HG03159 (cell line): ENCODE data around the gene SGMS1.
"Not testable (repeated sequence)": the region's sequence is repeated elsewhere in the genome, so short reads cannot be mapped to it uniquely, and the experiment has no call there.

Source experiments
- ATAC-seq: cut with Tn5 transposase; IDR thresholded peaks from one replicate; pipeline ENCODE4 v1.9.1; 2021; ENCODE audit warnings: mild to moderate bottlenecking, moderate library complexity; ENCODE audit not compliant: unreplicated experiment

SGMS1 gene

DNA sequence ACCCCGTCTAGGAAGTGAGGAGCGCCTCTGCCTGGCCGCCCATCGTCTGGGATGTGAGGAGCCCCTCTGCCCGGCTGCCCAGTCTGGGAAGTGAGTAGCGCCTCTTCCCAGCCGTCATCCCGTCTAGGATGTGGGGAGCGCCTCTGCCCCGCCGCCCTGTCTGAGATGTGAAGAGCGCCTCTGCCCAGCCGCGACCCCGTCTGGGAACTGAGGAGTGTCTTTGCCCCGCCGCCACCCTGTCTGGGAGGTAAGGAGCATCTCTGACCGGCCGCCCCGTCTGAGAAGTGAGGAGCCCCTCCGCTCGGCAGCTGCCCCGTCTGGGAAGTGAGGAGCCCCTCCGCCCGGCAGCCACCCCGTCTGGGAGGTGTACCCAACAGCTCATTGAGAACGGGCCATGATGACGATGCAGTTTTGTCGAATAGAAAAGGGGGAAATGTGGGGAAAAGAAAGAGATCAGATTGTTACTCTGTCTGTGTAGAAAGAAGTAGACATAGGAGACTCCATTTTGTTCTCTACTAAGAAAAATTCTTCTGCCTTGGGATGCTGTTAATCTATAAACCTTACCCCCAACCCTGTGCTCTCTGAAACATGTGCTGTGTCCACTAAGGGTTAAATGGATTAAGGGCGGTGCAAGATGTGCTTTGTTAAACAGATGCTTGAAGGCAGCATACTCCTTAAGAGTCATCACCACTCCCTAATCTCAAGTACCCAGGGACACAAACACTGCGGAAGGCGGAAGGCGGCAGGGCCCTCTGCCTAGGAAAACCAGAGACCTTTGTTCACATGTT is 267.9 kb downstream of the SGMS1 start:
- ATAC-seq = not testable (repeated sequence)

DNA sequence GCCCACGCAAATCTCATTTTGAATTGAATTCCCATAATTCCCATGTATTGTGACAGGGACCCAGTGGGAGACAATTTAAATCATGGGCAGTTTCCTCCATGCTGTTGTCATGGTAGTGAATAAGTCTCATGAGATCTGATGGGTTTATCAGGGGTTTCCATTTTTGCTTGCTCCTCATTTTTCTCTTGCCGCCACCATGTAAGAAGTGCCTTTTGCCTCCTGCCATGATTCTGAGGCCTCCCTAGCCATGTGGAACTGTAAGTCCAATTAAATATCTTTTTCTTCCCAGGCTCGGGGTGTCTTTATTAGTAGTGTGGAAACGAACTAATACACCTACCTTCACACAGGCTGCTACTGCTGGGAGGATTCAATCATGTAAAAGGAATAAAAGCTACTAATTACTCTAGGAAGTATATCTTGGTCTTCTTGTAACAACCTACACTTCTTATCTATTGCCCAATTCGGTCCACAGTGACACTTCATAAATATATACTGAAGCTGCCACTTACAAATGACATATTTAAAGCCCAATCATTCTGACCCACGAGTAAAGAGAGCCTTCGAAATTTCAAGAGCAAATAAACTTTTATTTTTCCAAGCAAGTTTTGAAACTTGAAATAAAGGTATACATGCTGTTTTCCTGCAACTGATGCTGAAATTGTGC is 272.1 kb downstream of the SGMS1 start:
- ATAC-seq = no peak

DNA sequence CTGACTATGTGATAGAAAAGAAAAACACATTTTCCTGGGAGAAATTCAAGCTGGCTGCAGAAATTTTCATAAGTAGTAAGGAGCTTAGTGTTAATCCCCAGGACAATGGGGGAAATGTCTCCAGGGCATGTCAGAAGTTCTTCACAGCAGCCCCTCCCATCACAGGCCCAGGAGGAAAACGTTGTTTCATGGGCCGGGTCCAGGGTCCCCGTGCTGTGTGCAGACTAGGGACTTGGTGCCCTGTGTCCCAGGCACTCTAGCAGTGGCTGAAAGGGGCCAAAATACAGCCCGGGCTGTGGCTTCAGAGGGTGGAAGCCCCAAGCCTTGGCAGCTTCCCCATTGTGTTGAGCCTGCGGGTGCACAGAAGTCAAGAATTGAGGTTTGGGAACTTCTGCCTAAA is 273.4 kb downstream of the SGMS1 start:
- no peak for ATAC-seq

DNA sequence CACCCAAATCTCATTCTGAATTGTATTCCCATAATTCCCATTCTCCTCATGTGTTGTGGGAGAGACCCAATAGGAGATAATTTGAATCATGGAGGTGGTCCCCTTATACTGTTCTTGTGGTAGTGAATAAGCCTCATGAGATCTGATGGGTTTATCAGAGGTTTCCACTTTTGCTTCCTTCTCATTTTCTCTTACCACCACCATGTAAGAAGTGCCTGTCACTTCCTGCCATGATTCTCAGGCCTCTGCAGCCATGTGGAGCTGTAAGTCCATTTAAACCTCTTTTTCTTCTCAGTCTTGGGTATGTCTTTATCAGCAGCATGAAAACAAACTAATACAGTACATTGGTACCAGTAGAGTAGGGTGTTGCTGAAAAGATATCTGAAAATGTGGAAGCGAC is 274.2 kb downstream of the SGMS1 start:
- ATAC-seq = no peak

DNA sequence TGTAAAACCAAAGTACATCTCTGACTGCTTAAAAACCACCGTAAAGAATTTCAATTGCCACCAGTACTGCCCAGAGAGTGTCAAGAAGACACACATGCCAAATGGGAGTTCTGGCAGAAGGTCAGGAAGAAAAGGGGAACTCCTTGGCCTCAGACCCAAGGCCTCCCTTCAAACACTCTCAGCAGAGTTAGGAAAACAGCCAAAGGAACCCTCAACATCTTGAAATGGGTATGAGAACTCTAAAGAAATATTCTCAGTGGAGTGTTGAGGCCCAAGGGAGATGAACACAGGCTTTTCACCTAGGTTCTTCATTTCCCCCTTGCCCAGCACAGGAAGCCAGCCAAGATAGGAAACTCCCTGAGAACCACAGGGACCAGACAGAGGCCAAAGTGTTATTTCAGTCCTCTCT is 276.4 kb downstream of the SGMS1 start:
- ATAC-seq = peak; percentile 82

DNA sequence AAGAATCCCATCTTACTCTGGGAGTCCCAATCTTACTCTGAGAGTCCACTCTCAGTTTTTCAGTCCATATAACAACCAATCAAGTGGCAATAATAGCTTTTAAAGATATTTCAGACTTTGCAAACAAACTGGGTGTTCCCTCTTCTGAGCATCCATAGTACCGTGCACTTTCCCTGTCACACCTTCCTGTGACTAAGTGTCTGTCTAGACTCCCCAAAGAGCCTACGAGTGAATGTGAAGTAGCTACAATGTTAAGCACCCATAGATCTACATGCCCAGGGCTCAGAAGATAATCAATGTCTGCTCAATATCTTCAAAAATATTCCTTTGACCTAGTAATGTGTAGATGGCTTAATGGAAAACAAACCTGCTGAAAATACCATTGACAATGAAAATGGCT is 276.8 kb downstream of the SGMS1 start:
- ATAC-seq = no peak

DNA sequence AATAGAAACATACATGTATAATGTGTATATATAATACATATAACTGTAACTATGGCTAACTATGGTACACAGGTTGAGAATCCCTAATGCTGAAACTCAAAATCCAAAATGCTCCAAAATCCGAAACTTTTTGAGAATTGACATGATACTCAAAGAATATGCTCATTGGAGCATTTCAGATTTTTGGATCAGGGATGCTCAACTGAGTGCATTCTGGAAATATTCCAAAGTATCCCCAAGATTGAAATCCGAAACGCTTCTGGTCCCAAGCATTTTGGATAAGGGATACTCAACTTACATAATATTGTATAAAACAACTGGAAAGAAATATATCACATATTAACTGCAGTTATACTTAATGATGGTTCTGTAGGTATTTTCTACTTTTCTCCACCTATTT is 278.2 kb downstream of the SGMS1 start:
- ATAC-seq = no peak

DNA sequence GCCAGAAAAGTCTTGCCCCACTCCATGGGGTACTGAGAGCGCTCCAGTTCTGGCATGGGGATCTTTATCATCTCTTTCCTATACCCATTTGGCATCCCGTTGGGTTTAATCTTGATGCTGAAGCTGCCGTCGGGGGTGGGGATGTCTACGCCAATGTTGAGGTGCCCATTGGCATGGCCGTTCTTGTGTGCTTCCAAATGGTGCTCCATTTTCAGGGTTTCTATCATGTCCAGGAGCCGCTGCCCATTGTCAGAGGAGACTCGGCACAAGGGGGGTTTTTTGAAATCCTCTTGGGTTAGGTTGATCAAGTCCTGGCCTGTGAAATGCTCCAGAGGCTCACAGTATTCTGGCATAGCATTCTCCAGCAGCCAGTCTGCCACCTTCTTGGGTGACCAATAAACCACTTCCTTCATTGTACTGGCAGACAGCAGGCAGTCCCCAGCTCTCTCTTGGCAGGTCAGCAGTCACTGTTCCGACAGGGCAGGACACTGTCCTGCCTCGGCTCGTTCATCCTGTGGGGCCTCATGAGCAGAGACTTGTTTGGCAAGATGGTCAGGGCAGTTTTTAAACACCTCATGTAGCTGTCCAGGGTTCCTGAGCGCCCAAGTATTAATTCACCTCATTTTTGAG is 279.9 kb downstream of the SGMS1 start:
- ATAC-seq = no peak

DNA sequence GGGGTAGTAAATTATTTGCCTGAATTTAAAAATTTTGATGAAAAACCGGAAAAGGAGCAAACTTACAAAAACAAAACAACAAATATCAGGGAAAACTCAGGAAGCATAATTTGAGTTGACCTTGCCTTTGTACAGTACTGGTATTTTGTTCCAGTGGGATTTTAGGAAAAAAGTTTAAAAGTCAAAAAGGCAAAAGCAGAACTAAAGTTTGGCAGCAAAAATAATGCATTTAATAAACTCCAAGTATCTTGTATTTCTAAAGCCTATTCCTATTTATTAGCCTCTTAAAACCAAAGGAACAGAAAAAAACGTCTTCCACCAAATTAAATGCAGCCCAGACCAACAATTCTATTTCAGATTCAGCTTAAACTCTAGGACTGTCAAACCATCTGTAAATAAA is 281.8 kb downstream of the SGMS1 start:
- ATAC-seq = no peak

DNA sequence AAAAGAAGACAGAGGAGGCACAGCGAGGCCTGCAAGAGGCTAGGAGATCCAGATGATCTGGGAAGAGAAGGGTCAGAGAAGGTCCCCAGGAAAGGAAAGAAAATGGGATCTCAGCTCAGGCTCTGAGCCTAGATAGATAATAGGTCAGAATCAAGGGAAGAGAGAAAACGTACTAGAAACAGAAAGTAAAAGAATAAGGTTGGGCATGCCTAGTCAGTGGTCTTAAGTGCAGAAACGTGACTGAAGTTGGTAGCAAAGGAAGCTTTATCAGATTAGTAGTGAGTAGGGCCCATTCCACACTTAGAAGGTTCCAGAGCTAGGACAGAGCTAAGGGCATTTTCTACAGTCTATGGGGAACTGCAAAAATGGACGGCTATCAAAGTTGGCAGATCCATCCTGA is 287.6 kb downstream of the SGMS1 start:
- peak; percentile 50 for ATAC-seq

DNA sequence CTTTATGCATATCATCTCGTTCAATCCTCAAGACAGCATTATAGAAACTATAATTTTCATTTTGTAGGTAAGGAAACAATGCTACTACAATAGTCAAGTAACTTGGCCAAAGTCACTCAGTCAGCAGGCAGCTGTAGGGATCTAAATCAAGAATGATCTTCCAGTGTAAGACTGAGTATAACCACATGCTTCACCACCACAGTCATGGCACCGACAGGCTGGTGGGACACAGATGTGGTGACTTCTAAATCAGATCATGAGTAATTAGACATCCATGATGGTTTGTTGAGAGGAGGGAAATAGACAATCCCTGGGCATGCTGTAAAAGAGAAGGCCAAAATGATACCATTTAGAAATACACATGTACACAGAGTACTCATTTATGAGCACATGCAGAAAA is 288.4 kb downstream of the SGMS1 start:
- no peak for ATAC-seq

DNA sequence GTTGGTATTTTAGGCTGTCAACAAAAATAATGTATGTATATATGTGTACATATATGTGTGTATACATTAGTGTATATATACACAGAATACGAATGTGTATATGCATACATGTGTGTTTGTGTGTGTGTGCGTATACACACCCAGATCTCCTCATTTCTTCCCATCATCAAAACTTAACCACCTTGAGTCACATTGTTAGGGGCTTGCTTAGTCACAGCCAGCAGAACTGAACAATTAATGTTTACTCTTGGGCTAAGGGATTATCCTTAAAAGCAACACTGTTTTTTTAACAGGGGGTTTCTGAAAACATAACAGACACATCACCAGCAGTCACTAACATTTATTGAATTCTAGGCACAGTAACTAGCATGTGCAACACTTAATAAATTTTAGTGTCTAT is 289.5 kb downstream of the SGMS1 start:
- ATAC-seq = no peak

DNA sequence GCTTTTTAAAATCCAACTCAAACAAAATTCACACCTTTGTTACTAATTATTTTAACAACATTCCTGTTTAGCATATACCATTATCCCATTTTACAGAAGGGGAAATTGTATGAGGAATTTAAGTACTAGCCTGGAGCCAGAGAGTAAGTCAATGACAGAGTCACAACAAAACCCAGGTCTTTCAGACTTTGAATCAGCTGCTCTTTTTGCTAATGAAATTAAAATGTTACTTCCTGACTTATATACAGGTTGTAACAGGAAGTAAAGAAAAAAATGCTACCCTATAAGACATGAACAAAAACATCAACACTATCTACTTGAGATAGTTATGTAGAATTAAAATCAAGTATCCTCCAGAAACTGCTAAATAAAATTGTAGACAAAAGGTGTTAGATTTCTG is 289.9 kb downstream of the SGMS1 start:
- no peak for ATAC-seq

DNA sequence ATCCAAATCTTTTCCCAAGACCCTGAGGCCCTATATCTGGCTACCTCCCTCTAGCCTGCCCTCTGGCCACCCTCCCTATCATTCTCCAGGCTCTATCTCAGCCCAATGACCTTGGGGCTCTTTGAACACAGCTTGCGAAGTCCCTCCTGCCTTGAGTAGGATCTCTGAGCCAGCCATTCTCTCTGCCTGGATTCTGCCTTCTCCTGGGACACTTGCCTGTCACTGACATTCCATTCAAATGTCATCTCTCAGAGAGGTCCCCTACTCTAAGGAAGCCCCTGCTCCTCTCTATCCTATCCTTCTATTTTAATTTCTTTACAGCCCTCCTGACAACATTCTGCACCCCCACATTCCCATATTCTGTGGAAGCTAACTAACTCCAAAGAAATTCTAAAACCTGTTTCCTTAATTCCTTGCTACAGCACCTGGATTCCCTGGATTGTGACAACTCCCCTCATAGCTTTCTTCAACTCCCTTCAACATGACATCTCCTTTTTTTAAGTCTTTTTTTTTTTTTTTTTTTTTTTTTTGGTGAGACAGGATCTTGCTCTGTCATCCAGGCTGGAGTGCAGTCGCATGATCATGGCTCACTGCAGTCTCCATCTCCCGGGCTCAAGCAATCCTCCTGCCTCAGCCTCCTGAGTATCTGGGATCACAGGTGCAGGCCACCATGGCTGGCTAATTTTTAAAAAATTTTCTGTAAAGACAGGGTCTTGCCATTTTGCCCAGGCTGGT is 291.5 kb downstream of the SGMS1 start:
- no peak for ATAC-seq

DNA sequence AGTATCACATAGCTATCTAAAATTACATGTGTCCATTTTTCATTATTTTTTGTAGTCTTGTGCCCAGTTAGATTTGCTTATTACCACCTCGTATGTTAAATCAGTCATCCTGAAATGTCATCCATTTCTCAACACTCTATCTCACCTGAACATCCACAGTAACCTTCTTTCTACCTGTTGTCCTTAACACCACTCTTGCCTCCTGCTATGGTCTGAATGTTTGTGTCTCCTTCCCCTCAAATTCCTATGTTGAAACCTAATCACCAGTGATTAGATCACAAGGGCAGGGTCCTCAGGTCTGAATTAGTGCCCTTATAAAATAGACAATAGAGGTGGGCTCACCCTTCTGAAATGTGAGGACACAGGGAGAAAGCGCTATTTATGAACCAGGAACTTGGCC is 292.3 kb downstream of the SGMS1 start:
- ATAC-seq = no peak

DNA sequence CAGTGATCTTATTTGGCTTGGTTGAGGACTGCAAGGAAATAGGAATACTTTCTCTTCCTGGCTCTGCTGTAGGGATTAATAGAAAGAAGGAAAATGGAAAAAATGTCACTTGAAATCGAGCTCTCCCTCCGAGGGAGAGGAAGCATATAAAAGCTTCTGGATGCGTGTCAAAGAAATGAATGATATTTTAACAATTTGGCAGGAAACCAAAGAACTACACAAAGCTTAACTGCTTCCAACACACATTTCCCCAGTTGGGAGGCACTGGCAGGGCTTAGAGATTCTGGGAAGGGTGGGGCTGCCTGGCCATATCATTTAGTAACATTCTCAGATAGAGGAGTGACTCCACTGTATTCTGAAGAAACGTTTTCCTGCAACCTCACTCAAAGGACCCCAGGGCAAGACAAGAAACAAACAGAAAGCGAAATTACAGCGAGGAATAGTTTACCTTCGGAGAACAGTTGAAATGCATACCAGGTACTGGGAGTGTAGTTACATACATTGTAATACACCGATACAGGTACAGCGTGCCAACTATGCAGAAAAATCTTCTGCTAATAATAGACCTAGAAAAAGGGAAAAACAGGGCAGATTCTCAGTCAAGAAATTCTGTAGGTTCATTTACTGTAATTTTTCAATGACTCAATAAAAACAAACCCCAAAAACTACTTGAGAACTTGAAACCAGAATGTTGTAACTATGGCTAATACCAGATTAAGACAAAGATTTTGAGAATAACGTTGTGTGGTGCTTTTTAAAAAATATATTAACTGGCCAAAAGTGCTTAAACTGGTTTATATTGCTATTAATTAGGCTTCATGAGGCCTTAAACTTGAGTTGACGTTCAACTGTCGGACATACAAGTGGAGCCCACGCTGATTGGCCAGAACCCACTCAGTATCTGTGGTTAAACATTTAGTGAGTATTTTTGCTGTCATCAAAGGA is 296.7 kb downstream of the SGMS1 start:
- ATAC-seq = no peak

DNA sequence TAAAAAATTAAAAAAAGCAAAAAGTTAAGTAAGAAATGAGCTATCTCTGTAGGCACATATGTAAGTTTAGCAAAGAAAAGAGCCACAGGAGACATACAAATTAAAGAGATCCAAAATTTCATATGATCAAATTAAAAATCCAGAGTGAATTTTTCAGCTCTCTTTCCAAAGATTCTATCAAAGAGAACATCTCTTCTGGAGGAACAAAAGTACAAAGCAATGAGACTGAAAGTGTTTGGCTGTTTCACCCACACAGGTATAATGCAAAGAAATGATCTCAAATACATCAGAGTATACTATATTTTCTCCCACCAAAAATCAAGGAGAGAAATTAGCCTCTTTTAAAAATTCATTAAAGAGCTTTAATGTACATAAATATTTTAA is 297.6 kb downstream of the SGMS1 start:
- no peak for ATAC-seq

DNA sequence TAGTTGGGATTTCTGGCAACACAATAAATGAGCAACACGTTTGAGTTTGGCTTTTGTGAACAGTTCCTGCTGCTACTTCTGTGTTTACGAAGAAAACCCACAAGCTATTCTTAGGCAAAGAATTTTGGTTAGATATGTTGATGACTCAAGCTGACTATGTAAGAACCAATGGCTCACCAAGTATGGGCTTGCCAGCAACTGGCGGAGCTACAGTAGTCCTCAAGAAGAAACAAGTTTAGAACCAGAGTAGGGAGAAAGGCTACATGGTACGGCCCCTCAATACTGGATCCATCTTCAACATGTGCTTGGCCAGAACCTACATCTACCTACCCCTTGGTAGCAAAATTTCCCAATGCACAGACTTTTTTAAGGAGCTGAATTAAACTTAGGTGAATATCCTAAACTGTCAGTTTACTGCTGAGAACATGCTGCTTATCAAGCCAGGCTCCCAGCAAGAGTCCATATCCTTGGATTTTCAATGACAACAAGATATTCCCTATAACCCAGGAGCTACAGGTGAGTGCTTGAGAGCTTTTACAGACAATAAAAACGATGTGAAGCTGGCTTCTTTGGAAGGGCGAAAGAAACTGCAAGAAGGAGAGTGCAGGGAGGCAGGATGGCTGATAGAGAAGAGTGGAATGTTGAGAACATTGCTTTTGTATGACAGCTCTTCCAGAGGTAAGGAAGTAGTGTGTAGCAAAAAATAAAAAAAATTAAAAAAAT is 298.1 kb downstream of the SGMS1 start:
- ATAC-seq = peak; percentile 65

DNA sequence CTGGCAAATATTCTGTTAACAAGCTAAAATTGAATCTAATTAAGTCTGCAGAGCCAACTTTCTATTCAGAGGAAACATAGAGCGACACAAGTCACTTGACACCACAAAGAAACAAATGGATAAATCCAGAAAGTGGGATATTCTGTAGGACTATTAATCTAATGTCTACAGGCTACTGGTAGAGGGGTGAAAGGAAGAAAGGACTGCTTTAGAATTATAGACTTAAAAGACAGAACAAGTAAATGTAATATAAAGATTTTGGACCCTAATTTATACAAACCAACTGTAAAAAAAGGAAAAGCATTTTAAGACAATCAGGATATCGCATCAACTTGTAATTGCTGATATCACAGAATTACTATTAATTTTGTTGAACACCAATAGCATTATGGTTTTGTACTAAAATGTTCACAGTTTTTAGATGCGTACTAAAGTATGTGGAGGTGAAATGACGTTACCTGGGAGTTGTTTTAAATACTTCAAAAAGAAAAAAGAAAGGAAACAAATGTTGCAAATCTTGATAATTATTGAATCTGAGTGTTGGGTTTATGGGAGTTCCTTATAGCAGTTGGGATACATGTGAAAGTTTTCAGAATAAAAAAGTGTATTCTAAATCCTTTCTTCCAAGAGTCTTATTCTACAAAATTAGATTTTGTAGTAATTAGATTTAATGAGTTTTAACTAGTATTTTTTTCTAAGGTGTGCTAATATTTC is 298.9 kb downstream of the SGMS1 start:
- ATAC-seq = no peak
